HG03280 (cell line): ENCODE results near the gene FBXL15.
"Not testable (repeated sequence)": the region's sequence is repeated elsewhere in the genome, so short reads cannot be mapped to it uniquely, and the experiment has no call there.

Experiments used
- ATAC-seq: cut with Tn5 transposase; IDR thresholded peaks from one replicate; pipeline ENCODE4 v1.9.1; 2021; ENCODE audit warnings: mild to moderate bottlenecking, moderate library complexity; ENCODE audit not compliant: unreplicated experiment

Gene FBXL15

DNA sequence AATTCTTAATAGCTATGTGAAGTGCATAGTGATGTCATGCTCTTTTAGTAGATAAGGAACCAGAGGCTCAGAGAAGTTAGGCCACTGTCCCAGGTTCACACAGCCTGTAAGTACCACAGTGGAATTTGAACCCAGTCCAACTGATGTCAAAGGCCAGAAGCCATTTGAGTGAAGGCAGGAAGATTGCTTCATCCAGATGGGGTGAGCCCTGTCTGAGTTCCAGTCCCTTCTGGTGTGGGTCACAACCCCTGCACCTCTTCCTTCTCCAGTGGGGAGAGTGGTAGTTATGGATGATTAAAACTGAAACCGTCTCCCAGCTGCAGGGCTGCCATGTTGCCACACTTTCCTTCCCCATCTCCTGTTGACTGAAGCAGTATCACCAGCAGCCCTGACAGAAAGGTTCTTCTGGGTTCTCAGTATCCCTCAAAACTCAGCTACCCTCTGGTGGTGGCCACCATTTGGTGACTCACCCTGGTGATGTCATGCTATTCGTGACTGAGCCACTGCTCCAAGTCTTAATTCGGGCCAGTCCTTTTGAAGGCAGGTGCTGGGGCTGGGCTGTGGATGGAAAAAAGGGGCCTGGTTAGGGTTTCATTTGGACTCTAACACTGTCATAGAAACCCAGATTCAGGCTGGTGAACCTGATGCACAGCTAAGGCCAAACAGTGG lies 32.2 kb downstream of the FBXL15 start:
- no peak for ATAC-seq

GRCh38 chr10:102453502-102453901 lies 32.9 kb downstream of the FBXL15 start:
- ATAC-seq = no peak

DNA sequence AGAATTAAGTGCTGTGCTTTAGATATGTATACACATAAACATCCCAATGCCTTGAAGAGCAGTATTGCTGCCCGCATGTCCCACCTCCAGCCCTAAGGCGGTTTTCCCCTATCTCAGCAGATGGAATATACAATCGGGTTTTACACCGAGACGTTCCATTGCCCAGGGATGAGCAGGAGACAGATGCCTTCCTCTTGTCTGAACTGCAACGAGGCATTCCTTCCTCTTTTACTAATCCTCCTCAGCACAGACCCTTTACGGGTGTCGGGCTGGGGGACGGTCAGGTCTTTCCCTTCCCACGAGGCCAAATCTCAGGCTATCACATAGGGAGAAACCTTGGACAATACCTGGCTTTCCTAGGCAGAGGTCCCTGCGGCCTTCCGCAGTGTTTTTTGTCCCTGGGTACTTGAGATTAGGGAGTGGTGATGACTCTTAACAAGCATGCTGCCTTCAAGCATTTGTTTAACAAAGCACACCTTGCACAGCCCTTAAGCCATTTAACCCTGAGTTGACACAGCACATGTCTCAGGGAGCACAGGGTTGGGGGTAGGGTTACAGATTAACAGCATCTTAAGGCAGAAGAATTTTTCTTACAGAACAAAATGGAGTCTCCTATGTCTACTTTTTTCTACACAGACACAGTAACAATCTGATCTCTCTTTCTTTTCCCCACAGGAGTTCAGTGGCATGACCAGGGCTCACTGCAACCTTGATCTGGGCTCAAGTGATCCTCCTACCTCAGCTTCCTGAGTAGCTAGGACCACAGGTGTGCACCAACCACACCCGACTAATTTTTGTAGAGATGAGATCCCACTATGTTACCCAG lies 34.2 kb downstream of the FBXL15 start:
- not testable (repeated sequence) for ATAC-seq

DNA sequence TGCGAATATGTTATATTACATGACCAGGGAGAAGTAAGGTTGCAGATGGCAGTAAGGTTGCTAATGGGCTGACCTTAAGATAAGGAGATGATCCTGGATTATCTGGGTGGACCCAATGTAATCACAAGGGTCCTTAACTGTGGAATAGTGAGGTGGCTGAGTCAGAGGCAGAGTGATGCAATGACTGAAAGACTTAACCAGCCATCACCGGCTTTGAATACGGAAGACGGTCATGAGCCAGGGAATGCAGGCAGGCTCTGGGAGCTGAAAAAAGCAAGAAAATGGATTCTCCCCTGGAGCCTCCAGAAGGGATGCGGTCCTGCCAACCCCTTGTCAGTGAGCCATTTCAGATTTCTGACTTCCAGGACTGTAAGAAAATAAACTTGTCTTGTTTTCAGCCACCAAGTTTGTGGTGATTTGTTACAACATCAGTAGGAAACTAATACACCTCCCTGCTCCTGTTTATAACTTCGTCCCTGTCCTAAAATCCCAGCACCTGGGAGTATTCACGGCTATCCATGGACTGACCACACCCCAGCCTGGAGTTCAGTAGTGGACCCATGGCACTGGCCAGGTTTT lies 35.3 kb downstream of the FBXL15 start:
- no peak for ATAC-seq

- ATAC-seq = no peak
Observed at GRCh38 chr10:102457591-102458150, 37.0 kb downstream of the FBXL15 start.

DNA sequence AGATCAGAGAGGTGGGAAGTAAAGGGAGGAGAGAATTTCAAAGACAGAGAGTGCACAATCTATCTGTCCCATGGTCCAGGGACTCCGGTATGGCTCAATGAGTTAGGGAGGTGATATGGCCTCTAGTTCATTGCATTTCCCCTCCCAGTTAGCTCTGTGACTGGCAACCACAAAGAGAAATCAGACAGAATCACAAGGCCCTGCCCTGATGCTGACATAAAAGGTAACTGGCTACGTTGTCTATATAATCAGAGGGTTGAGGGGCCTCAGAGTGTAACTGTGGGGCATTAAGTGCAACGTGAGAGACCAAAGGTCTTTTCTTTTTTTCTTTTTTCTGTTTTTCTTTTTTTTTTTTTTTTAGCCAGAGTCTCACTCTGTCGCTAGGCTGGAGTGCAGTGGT lies 38.0 kb downstream of the FBXL15 start:
- no peak for ATAC-seq

DNA sequence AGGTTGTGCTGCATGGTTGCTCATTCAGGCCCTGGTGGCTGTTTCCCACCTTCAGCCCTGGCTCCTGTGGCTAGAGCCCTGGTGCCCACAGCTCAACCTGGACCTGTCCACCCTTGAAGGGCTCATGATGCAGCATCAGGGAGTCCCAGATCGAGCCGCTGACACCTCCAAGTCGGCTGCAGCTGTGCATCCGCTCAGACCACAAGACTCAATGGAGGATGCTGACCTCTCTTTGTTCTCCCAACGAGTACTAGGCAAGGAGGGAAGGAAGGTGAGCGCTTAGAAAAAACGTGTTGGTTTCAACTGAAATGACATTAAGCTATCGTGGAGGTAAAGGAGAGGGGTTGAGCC lies 40.2 kb downstream of the FBXL15 start:
- peak; percentile 19 for ATAC-seq

GRCh38 chr10:102461187-102462054 lies 40.8 kb downstream of the FBXL15 start:
- peak; percentile 92 for ATAC-seq

GRCh38 chr10:102462512-102463054 lies 41.9 kb downstream of the FBXL15 start:
- no peak for ATAC-seq

- ATAC-seq = no peak
Observed at GRCh38 chr10:102463983-102464382, 43.3 kb downstream of the FBXL15 start.

- ATAC-seq = no peak
Observed at GRCh38 chr10:102465466-102465865, 44.8 kb downstream of the FBXL15 start.

- ATAC-seq = no peak
Observed at GRCh38 chr10:102467318-102467717, 46.7 kb downstream of the FBXL15 start.

- no peak for ATAC-seq
Observed at GRCh38 chr10:102467971-102468438, 47.4 kb downstream of the FBXL15 start.

GRCh38 chr10:102468683-102469082 lies 48.0 kb downstream of the FBXL15 start:
- no peak for ATAC-seq

DNA sequence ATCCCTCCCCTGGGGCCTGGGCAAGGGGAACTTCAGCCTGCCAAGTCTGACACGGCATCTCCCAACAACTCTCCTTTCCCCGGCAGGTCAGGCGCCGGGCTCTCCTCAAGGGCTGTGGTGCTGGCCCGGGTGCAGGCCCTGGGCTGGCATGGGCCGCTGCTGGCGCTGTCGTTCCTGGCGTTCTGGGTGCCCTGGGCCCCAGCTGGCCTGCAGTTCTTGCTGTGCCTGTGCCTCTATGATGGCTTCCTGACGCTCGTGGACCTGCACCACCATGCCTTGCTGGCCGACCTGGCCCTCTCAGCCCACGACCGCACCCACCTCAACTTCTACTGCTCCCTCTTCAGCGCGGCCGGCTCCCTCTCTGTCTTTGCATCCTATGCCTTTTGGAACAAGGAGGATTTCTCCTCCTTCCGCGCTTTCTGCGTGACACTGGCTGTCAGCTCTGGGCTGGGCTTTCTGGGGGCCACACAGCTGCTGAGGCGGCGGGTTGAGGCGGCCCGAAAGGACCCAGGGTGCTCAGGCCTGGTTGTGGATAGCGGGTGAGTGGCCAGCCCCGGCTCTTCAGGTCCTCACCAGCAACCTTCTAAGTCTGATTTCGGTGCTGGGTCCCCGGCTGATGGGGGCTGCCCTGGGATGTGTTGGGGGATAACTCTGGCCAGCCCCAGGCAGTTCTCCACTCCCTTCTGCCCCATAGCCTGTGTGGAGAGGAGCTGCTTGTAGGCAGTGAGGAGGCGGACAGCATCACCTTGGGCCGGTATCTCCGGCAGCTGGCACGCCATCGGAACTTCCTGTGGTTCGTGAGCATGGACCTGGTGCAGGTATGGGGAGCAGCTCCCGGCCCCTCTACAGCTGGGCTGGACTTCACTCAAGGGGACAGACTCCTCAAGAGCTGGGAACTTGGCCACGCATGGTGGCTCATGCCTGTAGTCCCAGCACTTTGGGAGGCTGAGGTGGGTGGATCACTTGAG lies 50.2 kb downstream of the FBXL15 start:
- ATAC-seq = no peak
